Chondrocyte (in vitro differentiated cells): ENCODE measurements around the gene STXBP2. TPM values are rescaled to one million over a fixed set of nuclear protein-coding genes. Genes with fewer than 3 reads are reported as not detected.
"Not testable (repeated sequence)": the region's sequence is repeated elsewhere in the genome, so short reads cannot be mapped to it uniquely, and the experiment has no call there.

Source experiments
- DNase-seq: peaks from one replicate; pipeline ENCODE4 v3.0.0; 2021; ENCODE audit warnings: mixed read lengths, low spot score
- H3K27ac Mint-ChIP-seq: one replicate; pipeline ENCODE4 v1.8.0; 2021; ENCODE audit warnings: mild to moderate bottlenecking, moderate library complexity, mixed read lengths; ENCODE audit not compliant: unreplicated experiment
- H3K27me3 Mint-ChIP-seq: 2 replicates; pipeline ENCODE4 v1.8.0; 2021; ENCODE audit warnings: low read depth, mixed read lengths
- H3K36me3 Mint-ChIP-seq: 2 replicates; pipeline ENCODE4 v1.8.0; 2021; ENCODE audit warnings: low read depth, mixed read lengths
- H3K4me1 Mint-ChIP-seq: 2 replicates; pipeline ENCODE4 v1.8.0; 2021; ENCODE audit warnings: low read depth, mild to moderate bottlenecking, mixed read lengths
- H3K4me3 Mint-ChIP-seq: one replicate; pipeline ENCODE4 v1.8.0; 2021; ENCODE audit warnings: mild to moderate bottlenecking, moderate library complexity, mixed read lengths; ENCODE audit not compliant: unreplicated experiment
- H3K9me3 Mint-ChIP-seq: 2 replicates; pipeline ENCODE4 v1.8.0; 2021; ENCODE audit warnings: low read depth, mixed read lengths
- total RNA-seq: library from RNA; stranded (reverse); gene quantifications from 3 replicates; pipeline ENCODE4 v1.2.1, GENCODE V29; 2021
- TF ChIP-seq, protein P1 (sequence below): fragments of 200-600 bp; sonication (generic); IDR thresholded peaks from 2 replicates; pipeline ENCODE4 v1.5.0; 2021; ENCODE audit warnings: antibody characterized with exemption, mild to moderate bottlenecking, moderate library complexity

The STXBP2 gene
- total RNA-seq, 1 donor from 2014 or later, result 10.2 TPM

DNA sequence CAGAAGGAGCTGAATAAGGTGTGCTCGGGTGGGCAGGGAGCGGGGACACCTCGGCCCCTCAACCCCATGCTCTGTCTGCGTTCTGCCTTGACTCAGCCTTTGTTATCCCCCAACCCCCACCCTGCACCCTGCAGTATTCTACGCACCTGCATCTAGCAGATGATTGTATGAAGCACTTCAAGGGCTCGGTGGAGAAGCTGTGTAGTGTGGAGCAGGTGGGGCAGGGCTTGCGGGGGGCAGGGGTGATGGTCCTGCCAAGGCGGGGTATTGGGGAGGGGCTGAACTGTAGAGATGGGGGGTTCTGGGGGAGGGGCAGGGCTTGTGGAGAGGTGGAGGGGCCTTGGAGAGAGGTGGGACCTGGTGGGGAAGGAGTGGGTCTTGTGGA, 6.1 kb downstream of the STXBP2 start:
- no peaks in the 10 kb centered on the region for H3K36me3 Mint-ChIP-seq
- no peak overlapping the region for H3K4me3 Mint-ChIP-seq
- DNase-seq, result no peak
- H3K9me3 Mint-ChIP-seq, result no peaks in the 10 kb centered on the region
- TF ChIP-seq, protein P1, sequence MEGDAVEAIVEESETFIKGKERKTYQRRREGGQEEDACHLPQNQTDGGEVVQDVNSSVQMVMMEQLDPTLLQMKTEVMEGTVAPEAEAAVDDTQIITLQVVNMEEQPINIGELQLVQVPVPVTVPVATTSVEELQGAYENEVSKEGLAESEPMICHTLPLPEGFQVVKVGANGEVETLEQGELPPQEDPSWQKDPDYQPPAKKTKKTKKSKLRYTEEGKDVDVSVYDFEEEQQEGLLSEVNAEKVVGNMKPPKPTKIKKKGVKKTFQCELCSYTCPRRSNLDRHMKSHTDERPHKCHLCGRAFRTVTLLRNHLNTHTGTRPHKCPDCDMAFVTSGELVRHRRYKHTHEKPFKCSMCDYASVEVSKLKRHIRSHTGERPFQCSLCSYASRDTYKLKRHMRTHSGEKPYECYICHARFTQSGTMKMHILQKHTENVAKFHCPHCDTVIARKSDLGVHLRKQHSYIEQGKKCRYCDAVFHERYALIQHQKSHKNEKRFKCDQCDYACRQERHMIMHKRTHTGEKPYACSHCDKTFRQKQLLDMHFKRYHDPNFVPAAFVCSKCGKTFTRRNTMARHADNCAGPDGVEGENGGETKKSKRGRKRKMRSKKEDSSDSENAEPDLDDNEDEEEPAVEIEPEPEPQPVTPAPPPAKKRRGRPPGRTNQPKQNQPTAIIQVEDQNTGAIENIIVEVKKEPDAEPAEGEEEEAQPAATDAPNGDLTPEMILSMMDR, result no peak
- H3K4me1 Mint-ChIP-seq, result no peaks in the 10 kb centered on the region
- peaks cover 7% of the 10 kb centered on the region for H3K27me3 Mint-ChIP-seq
- no peak overlapping the region for H3K27ac Mint-ChIP-seq

DNA sequence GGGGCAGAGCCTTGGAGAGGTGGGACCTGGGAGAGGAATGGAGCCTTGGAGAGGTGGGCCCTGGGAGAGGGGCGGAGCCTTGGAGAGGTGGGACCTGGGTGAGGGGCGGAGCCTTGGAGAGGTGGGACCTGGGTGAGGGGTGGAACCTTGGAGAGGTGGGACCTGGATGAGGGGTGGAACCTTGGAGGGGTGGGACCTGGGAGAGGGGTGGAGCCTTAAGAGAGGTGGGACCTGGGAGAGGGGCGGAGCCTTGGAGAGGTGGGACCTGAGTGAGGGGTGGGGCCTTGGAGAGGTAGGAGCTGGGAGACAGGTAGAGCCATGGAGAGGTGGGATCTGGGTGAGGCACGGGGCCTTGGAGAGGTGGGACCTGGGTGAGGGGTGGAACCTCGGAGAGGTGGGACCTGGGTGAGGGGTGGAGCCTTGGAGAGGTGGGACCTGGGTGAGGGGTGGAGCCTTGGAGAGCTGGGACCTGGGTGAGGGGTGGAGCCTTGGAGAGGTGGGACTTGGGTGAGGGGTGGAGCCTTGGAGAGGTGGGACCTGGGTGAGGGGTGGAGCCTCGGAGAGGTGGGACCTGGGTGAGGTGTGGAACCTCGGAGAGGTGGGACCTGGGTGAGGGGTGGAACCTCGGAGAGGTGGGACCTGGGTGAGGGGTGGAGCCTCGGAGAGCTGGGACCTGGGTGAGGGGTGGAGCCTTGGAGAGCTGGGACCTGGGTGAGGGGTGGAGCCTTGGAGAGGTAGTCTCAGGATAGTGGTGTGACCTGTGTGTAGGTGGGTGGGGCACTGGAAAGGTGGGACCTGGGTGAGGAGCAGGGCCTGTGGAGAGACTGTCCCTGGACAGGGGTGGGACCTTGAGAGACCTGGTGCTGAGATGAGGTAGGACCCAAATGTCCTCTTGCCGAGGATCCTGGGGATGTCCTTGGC, 7.0 kb downstream of the STXBP2 start:
- not testable (repeated sequence) for DNase-seq, H3K9me3 Mint-ChIP-seq, H3K27ac Mint-ChIP-seq, H3K4me3 Mint-ChIP-seq, H3K27me3 Mint-ChIP-seq, H3K4me1 Mint-ChIP-seq, H3K36me3 Mint-ChIP-seq

DNA sequence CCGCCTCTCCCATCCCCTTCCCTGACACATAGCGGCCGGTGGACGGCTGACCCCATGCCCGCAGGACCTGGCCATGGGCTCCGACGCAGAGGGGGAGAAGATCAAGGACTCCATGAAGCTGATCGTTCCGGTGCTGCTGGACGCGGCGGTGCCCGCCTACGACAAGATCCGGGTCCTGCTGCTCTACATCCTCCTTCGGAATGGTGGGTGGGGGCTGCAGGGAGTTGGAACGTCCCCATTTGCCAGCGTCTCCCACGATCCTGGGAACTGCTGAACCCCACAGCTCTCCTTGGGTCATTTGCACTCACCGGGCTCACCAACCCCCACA, 7.6 kb downstream of the STXBP2 start:
- no peak for DNase-seq
- TF ChIP-seq, protein P1, result no peak
- H3K36me3 Mint-ChIP-seq, result no peaks in the 10 kb centered on the region
- no peaks in the 10 kb centered on the region for H3K9me3 Mint-ChIP-seq
- peaks cover 6% of the 10 kb centered on the region for H3K27me3 Mint-ChIP-seq
- H3K27ac Mint-ChIP-seq, result no peak overlapping the region
- H3K4me1 Mint-ChIP-seq, result no peaks in the 10 kb centered on the region
- no peak overlapping the region for H3K4me3 Mint-ChIP-seq

DNA sequence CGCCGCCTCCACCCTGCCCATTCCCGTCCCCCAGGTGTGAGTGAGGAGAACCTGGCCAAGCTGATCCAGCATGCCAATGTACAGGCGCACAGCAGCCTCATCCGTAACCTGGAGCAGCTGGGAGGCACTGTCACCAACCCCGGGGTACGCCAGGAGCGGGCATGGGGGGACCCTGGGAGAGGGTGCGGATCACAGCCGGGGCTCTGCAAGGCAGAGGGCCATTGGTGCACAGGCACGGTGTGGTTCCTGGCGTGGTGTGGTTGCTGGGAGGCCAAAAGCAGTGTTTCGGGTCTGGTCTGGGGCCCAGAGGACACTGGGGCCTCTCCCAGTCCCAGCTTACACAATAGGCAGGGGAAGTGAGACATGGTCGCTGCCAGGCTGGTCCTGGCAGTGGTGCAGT, 8.3 kb downstream of the STXBP2 start:
- no peak overlapping the region for H3K27ac Mint-ChIP-seq
- no peak for DNase-seq
- no peaks in the 10 kb centered on the region for H3K4me1 Mint-ChIP-seq
- no peaks in the 10 kb centered on the region for H3K36me3 Mint-ChIP-seq
- no peak overlapping the region for H3K4me3 Mint-ChIP-seq
- peaks cover 6% of the 10 kb centered on the region for H3K27me3 Mint-ChIP-seq
- no peaks in the 10 kb centered on the region for H3K9me3 Mint-ChIP-seq
- TF ChIP-seq, protein P1, result no peak

DNA sequence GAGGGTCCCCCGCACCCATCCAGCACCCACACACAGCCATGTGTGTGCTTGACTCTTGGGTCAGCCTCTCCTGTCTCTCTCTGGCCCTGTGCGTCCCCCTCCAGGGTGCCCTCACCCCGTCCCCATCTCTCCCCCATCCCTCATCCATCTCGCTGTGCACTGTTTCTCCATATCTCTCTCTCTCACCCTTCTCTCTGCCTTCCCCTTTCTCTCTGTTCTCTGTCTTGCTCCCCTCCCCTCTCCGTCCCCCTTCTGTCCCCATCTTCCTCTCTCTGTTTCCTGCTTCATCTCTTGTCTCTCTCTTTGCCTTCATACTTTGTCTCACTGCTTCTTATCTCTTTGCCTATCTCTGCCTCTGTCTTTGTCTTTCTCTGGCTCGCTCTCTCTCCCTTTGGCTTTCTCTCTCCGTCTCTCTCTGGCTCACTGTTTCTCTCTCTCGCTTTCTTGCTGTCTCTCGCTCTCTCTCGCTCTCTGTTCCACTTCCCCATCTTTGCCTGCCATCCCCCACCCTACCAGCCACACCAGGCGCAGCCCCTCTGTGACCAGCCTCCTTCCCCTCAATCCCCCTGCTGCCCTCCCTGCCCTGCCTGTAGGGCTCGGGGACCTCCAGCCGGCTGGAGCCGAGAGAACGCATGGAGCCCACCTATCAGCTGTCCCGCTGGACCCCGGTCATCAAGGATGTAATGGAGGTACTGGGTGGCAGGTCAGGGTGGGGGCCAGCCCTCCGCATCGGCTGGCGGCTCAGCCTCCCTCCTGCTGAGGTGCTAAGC, 8.9 kb downstream of the STXBP2 start:
- Mint-ChIP-seq H3K4me3 (no peak overlapping the region), H3K27ac (no peak overlapping the region)

More for the DNA sequence above, 8.9 kb downstream of the STXBP2 start:
- no peaks in the 10 kb centered on the region for H3K9me3 Mint-ChIP-seq
- H3K4me1 Mint-ChIP-seq, result no peaks in the 10 kb centered on the region
- peaks cover 10% of the 10 kb centered on the region for H3K27me3 Mint-ChIP-seq
- DNase-seq, result no peak
- H3K36me3 Mint-ChIP-seq, result no peaks in the 10 kb centered on the region
- TF ChIP-seq, protein P1, result no peak
